B cell (primary cell): Measurements from ENCODE around the gene GPR18. TPM values are rescaled to one million over a fixed set of nuclear protein-coding genes. Genes with fewer than 3 reads are reported as not detected.
A peak's percentile ranks its signal among the peaks of the same experiment; 100 is the strongest.

Source experiments
- ATAC-seq: fragments of 200-7000 bp; cut with Tn5 transposase; one replicate; pipeline ENCODE4 v1.10.0; 2021; ENCODE audit warnings: low read depth, mild to moderate bottlenecking, moderate number of reproducible peaks, moderate library complexity
- CTCF ChIA-PET: fragments of 350-600 bp; sonication (Branson Sonifier 250); formaldehyde crosslinking; loops from one replicate; lab custom pipeline; 2021; ENCODE audit warnings: antibody characterized with exemption, inconsistent platforms; lab: Charles Lee
- POLR2A ChIA-PET: fragments of 350-600 bp; sonication (Branson Sonifier 250); formaldehyde crosslinking; loops from one replicate; lab custom pipeline; 2021; ENCODE audit warnings: antibody characterized with exemption; lab: Charles Lee
- DNase-seq: peaks from one replicate; pipeline ENCODE4 v3.0.0; 2013
- H2AFZ ChIP-seq: 2 replicates; pipeline ENCODE4 v1.6.1; 2012; ENCODE audit warnings: mild to moderate bottlenecking, low read depth, low read length; ENCODE audit not compliant: insufficient read depth, poor library complexity, severe bottlenecking
- H3K27ac ChIP-seq, 2 donors: 1 replicate in 1 of 2; 2 replicates in 1 of 2; pipeline ENCODE4 v1.5.1; 2012 to 2013; ENCODE audit warnings: low read length in 2 of 2, mild to moderate bottlenecking in 2 of 2, moderate library complexity in 1 of 2
- H3K27me3 ChIP-seq, 4 experiments: fragments of 200-600 bp in 1 of 4; sonication (generic) in 1 of 4; replicated peaks in 1 of 4; 1 replicate in 2 of 4; 2 replicates in 2 of 4; pipeline versions ENCODE4 v1.6.1 to v1.7.0; 2013 to 2016; ENCODE audit warnings: low read length in 3 of 4, mild to moderate bottlenecking in 2 of 4, mixed read lengths in 1 of 4, moderate library complexity in 1 of 4; ENCODE audit not compliant: insufficient read depth in 4 of 4, control insufficient read depth in 3 of 4; ENCODE audit errors: control extremely low read depth in 1 of 4
- H3K36me3 ChIP-seq, 2 experiments: replicated peaks in 1 of 2; 1 replicate in 1 of 2; 2 replicates in 1 of 2; pipeline versions ENCODE4 v1.6.1 to v1.7.1; 2013; ENCODE audit warnings: low read length in 1 of 2; ENCODE audit not compliant: insufficient read depth in 2 of 2, control insufficient read depth in 1 of 2; ENCODE audit errors: control extremely low read depth in 1 of 2, extremely low read depth in 1 of 2
- H3K4me1 ChIP-seq, 2 donors: fragments of 200-600 bp in 1 of 2; sonication (generic) in 1 of 2; 1 replicate in 1 of 2; 2 replicates in 1 of 2; pipeline versions ENCODE4 v1.5.1 to v1.6.1; 2013 to 2017; ENCODE audit warnings: low read length in 2 of 2; ENCODE audit not compliant: control insufficient read depth in 2 of 2, insufficient read depth in 2 of 2
- H3K4me2 ChIP-seq: replicated peaks from 2 replicates; pipeline ENCODE3; 2012; ENCODE audit warnings: mild to moderate bottlenecking, low read depth, low read length; ENCODE audit not compliant: poor library complexity, severe bottlenecking
- H3K4me3 ChIP-seq, 5 experiments: fragments of 200-600 bp in 1 of 5; sonication (generic) in 1 of 5; 1 replicate in 3 of 5; 2 replicates in 2 of 5; pipeline versions ENCODE4 v1.5.1 to v1.7.0; 2011 to 2016; ENCODE audit warnings: low read length in 4 of 5, mild to moderate bottlenecking in 4 of 5, low read depth in 2 of 5, control low read depth in 1 of 5, moderate library complexity in 1 of 5; ENCODE audit not compliant: insufficient read depth in 1 of 5; ENCODE audit errors: control extremely low read depth in 1 of 5, extremely low read depth in 1 of 5
- H3K79me2 ChIP-seq: fragments of 200-600 bp; sonication (generic); one replicate; pipeline ENCODE4 v1.6.0; 2016; ENCODE audit warnings: low read length; ENCODE audit not compliant: control insufficient read depth, insufficient read depth
- H3K9ac ChIP-seq: fragments of 200-600 bp; sonication (generic); 2 replicates; pipeline ENCODE4 v1.6.1; 2017; ENCODE audit warnings: mild to moderate bottlenecking, low read length, moderate library complexity
- H3K9me3 ChIP-seq, 3 donors: one replicate each; pipeline versions ENCODE4 v1.6.1 to v1.7.1; 2013; ENCODE audit warnings: low read length in 2 of 3; ENCODE audit not compliant: control insufficient read depth in 2 of 3, insufficient read depth in 1 of 3; ENCODE audit errors: control extremely low read depth in 1 of 3
- H4K20me1 ChIP-seq: 2 replicates; pipeline ENCODE4 v1.6.0; 2012; ENCODE audit warnings: mild to moderate bottlenecking, low read length; ENCODE audit not compliant: insufficient read depth, control insufficient read depth, poor library complexity, severe bottlenecking
- H3K27ac Mint-ChIP-seq: one replicate; pipeline ENCODE4 v1.8.0; 2021; ENCODE audit warnings: mixed read lengths
- H3K27me3 Mint-ChIP-seq: one replicate; pipeline ENCODE4 v1.8.0; 2021; ENCODE audit warnings: mixed read lengths
- H3K4me1 Mint-ChIP-seq: one replicate; pipeline ENCODE4 v1.8.0; 2021; ENCODE audit warnings: mixed read lengths
- H3K4me3 Mint-ChIP-seq: one replicate; pipeline ENCODE4 v1.8.0; 2021; ENCODE audit warnings: mixed read lengths
- H3K9me3 Mint-ChIP-seq: one replicate; pipeline ENCODE4 v1.8.0; 2022; ENCODE audit warnings: mixed read lengths; ENCODE audit not compliant: insufficient read depth
- CTCF ChIP-seq: fragments of 200-600 bp; IDR thresholded peaks from one replicate; pipeline ENCODE4 v1.8.0; 2022; ENCODE audit warnings: antibody characterized with exemption, mild to moderate bottlenecking
- EZH2 ChIP-seq: IDR thresholded peaks from 2 replicates; pipeline ENCODE4 v1.6.1; 2012; ENCODE audit warnings: borderline replicate concordance, low read depth, mild to moderate bottlenecking, moderate library complexity, low read length; ENCODE audit not compliant: insufficient read depth, poor library complexity, severe bottlenecking
- WGBS: methylation state at CpG from one replicate; pipeline ENCODE4 v1.1.5; 2013; ENCODE audit warnings: missing lambda C conversion rate; ENCODE audit not compliant: insufficient coverage; 5-methylcytosine and 5-hydroxymethylcytosine counted together
- intact Hi-C: fragments of 100-400 bp; cut with micrococcal nuclease; formaldehyde crosslinking; loops from one replicate; pipeline ENCODE4 v1.10.0; 2022
- polyA plus RNA-seq: library from polyadenylated mRNA; depleted of rRNA; stranded (reverse); fragments of >200 nt; gene quantifications from 2 replicates; pipeline ENCODE4 v1.2.3, GENCODE V29; 2012
- total RNA-seq, 2 donors: library from RNA; stranded (reverse); fragments of 120-200 nt in 1 of 2; gene quantifications; 1 replicate in 1 of 2; 2 replicates in 1 of 2; pipeline versions ENCODE4 v1.2.3 to v1.2.4, GENCODE V29; 2013 to 2022

Gene GPR18
- total and polyA plus RNA-seq, 2 donors (not counting 1 experiment from before 2014, with no cell fraction given): 19.1 to 54.8 TPM

DNA sequence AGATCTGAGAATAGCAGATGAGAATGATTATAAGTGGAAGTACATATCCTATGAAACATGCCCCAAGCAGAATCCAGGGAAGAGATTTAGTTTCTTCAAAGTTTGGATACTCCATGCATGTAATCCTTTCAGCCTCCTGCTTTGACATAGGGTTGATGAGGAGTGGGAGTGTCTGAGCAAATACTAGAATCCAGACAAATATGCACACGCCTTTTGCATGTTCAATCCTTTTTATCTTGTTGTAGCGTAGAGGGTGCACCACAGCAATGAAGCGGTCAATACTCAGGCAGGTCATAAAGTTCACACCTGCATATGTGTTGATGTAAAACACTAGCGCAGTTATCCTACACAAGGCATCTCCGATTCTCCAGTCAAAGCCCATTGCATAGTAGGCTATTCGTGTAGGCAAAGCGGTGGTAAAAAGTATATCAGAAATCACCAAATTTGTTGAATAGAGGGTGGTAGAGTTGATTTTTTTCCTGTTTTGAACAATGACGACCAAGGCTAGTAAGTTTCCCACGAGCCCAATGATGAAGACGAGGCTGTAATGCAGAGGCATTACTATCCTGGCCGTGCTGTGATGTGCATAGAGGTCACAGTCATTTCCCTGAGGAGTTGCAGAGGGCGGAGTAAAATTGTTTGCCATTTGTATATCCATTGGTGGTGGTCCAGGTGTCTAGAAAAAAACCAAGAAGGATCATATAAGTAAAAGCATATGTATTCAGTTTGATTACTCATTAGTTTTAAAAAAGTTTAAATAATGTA is 37.5 kb upstream of the GPR18 start:
- Histone ChIP-seq H3K27me3 (no peaks in the 10 kb centered on the region), H2AFZ (no peak overlapping the region), H3K36me3 (peaks cover 0 to 63% of the 10 kb centered on the region in 2 experiments), H4K20me1 (no peaks in the 10 kb centered on the region), H3K4me3 (peak overlapping the region in 1 of 5 experiments; percentile 47), H3K4me1 (peaks cover 73 to 80% of the 10 kb centered on the region in 2 donors), H3K9ac (no peak overlapping the region), H3K79me2 (peaks cover 94% of the 10 kb centered on the region), H3K4me2 (peak overlapping the region; percentile 67), H3K9me3 (no peaks in the 10 kb centered on the region), H3K27ac (peak overlapping the region; percentile 14 to 78)
- H3K9me3 Mint-ChIP-seq: no peaks in the 10 kb centered on the region
- CTCF ChIA-PET: interaction anchor here (0.7 to 13.9 kb wide), 7 partner anchors 13 to 142 kb away, joined by 3 to 206 read pairs (median 10); no protein-coding TSS in a partner anchor
- TF ChIP-seq EZH2 (no peak), CTCF (no peak)
- peaks cover 84% of the 10 kb centered on the region for H3K4me1 Mint-ChIP-seq
- POLR2A ChIA-PET: interaction anchor here (0.6 to 1.3 kb wide), 3 partner anchors 17 to 119 kb away, joined by 3 to 4 read pairs (median 4); no protein-coding TSS in a partner anchor
- DNase-seq (no peak), ATAC-seq (peak; percentile 25)
- 63% methylated on average over 7 of the region's 12 CpGs for WGBS
- H3K27me3 Mint-ChIP-seq: no peaks in the 10 kb centered on the region
- H3K4me3 Mint-ChIP-seq: peak overlapping the region; percentile 68
- peak overlapping the region; percentile 72 for H3K27ac Mint-ChIP-seq
- intact Hi-C loops: loop anchor here (1.0 kb wide), 1 partner anchor 13 kb away; no protein-coding TSS in a partner anchor

- Histone ChIP-seq H3K27me3 (no peaks in the 10 kb centered on the region), H2AFZ (no peak overlapping the region), H3K4me1 (peaks cover 70 to 73% of the 10 kb centered on the region in 2 donors), H3K79me2 (peaks cover 94% of the 10 kb centered on the region), H3K9me3 (no peaks in the 10 kb centered on the region), H3K9ac (no peak overlapping the region), H3K4me3 (no peak overlapping the region), H3K4me2 (peak overlapping the region; percentile 67), H4K20me1 (no peaks in the 10 kb centered on the region), H3K27ac (peak overlapping the region in 1 of 2 donors; percentile 78), H3K36me3 (peaks cover 0 to 57% of the 10 kb centered on the region in 2 experiments)
- Mint-ChIP-seq H3K9me3 (no peaks in the 10 kb centered on the region), H3K27ac (peak overlapping the region; percentile 43), H3K4me1 (peaks cover 81% of the 10 kb centered on the region), H3K4me3 (peak overlapping the region; percentile 68), H3K27me3 (no peaks in the 10 kb centered on the region)
- DNase-seq: no peak
- TF ChIP-seq CTCF: no peak
- no peak for TF ChIP-seq EZH2
- 84% methylated on average over 5 of the region's 7 CpGs for WGBS
- ATAC-seq: no peak
- ChIA-PET CTCF (interaction anchor here (0.7 to 4.9 kb wide), 3 partner anchors 10 to 25 kb away, joined by 3 to 33 read pairs (median 3); no protein-coding TSS in a partner anchor), POLR2A (no interaction called here)
- intact Hi-C loops: no loop called here
These were observed 36.8 kb upstream of the GPR18 start for GRCh38 chr13:99294958-99295357.
